ENCODE data around the gene IFTAP.

The IFTAP gene

DNA sequence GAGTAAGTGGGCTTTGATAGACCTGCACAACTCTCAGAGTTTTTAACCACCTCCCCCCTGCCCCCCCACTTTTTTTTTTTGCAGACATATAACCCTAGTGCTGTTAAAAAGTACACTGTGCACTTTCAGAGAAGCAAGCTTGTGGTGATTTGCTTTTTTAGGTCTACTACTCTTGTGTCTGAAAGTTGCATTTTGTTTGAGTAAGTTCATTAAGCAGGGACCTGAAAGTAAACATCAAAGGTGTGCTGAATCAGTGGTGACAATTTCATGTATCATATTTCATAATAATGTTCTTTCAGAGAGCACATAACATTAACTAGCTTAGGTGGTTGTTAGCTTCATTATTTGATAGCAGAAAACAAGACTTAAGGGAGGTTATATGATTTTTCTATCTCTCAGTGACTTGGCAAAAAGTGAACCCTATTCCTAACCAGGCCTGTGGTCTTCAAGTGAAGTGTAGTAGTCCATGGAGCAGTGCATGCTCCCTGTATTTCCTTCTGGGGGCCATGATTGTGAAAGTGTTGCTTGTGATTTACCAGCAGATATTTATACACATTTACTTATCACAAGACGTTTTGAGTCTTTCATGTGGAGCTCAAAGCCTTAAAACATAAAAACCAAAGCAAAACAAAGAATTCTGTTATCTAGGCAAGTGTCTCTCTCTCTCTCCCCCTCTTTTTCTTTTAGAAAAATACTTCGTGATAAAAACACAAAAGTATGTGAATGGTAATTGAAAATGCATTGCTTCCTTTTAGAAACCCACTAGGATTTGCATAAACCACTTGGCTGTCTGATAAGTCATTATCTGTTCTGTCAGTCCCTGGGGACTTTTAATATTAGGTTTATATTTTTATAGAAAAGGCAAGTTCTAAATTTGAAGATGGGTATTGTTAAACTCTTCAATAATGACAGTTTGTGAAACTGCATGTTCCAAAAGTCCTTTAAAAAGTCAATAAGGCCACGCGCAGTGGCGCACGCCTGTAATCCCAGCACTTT lies 11.2 kb downstream of the IFTAP start (continued):
- TF ChIP-seq, protein P1, sequence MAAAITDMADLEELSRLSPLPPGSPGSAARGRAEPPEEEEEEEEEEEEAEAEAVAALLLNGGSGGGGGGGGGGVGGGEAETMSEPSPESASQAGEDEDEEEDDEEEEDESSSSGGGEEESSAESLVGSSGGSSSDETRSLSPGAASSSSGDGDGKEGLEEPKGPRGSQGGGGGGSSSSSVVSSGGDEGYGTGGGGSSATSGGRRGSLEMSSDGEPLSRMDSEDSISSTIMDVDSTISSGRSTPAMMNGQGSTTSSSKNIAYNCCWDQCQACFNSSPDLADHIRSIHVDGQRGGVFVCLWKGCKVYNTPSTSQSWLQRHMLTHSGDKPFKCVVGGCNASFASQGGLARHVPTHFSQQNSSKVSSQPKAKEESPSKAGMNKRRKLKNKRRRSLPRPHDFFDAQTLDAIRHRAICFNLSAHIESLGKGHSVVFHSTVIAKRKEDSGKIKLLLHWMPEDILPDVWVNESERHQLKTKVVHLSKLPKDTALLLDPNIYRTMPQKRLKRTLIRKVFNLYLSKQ (tag by site-specific recombination; IDR thresholded peaks at IDR 0.05; ENCODE audit: borderline replicate concordance) = no peak
- no peak for TF ChIP-seq ZNF48 (tag by site-specific recombination; IDR thresholded peaks at IDR 0.05)
- TF ChIP-seq ZNF324 (tag by site-specific recombination; IDR thresholded peaks at IDR 0.05) = no peak
- TF ChIP-seq EGR2 (tag by site-specific recombination; IDR thresholded peaks at IDR 0.05; ENCODE audit: low read depth) = no peak

DNA sequence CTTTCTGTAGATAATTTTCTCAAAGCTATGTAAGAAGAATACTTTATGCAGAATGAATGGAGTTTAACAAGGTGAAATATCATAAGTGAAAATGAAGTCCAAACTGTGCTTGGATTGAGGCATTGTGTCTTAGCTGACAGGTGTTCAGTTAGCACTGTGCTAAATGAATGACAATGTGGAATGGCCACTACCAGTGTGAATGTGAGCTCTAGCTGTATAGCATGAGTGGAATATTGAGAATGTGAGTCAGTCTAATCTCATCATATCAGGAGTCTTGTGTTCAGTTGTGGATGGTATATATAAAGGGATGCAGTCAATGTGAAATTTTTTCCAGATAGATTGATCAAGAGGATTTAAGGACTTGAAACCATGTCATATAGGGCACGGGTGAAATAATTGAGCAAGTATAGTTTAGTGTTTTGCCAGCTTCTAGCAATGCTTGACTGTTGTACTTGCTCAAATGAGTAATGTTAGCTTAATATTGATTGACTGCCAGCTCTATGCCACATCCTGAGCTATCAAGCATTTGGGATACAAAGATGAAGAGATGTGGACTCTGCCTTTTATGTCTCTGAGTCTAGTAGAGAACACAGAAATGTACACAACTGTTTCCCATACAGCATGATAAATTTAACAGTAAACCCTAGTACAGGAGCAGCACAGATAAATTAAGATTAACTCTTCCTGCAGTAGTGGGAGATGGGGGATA lies 14.3 kb downstream of the IFTAP start:
- Histone ChIP-seq H3K9me3 (ENCODE audit: control insufficient read depth, insufficient read depth, low read depth, low read length) (no peaks in the 10 kb centered on the region), H3K4me1 (ENCODE audit: control insufficient read depth, insufficient read depth, low read length) (no peaks in the 10 kb centered on the region), H3K27ac (ENCODE audit: extremely low read depth, low read depth, low read length) (no peak overlapping the region), H3K36me3 (ENCODE audit: control insufficient read depth in 2 of 2, insufficient read depth in 1 of 2, low read length in 2 of 2) (no peaks in the 10 kb centered on the region), H3K4me3 (ENCODE audit: low read depth, low read length) (no peak overlapping the region)
- no peak for TF ChIP-seq TCF7L2 (IDR thresholded peaks at IDR 0.05; ENCODE audit: borderline replicate concordance, low read depth, low read length)
- no peak for TF ChIP-seq ZNF155 (tag by site-specific recombination; IDR thresholded peaks at IDR 0.05)
- no peak for TF ChIP-seq ZNF2 (tag by site-specific recombination; IDR thresholded peaks at IDR 0.05)
- TF ChIP-seq ZFP41 (tag by site-specific recombination; IDR thresholded peaks at IDR 0.05; ENCODE audit: borderline replicate concordance) = no peak
- TF ChIP-seq ZNF157 (tag by site-specific recombination; IDR thresholded peaks at IDR 0.05) = no peak
- TF ChIP-seq GLI2 (tag by site-specific recombination; IDR thresholded peaks at IDR 0.05; ENCODE audit: borderline replicate concordance, low read depth) = no peak
- TF ChIP-seq, protein P2, sequence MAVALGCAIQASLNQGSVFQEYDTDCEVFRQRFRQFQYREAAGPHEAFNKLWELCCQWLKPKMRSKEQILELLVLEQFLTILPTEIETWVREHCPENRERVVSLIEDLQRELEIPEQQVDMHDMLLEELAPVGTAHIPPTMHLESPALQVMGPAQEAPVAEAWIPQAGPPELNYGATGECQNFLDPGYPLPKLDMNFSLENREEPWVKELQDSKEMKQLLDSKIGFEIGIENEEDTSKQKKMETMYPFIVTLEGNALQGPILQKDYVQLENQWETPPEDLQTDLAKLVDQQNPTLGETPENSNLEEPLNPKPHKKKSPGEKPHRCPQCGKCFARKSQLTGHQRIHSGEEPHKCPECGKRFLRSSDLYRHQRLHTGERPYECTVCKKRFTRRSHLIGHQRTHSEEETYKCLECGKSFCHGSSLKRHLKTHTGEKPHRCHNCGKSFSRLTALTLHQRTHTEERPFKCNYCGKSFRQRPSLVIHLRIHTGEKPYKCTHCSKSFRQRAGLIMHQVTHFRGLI (tag by site-specific recombination; IDR thresholded peaks at IDR 0.05) = no peak
- TF ChIP-seq ZNF221 (tag by site-specific recombination; IDR thresholded peaks at IDR 0.05; ENCODE audit: borderline replicate concordance) = no peak
- TF ChIP-seq ZNF423 (tag by site-specific recombination; IDR thresholded peaks at IDR 0.05) = no peak
- TF ChIP-seq ZNF391 (tag by site-specific recombination; IDR thresholded peaks at IDR 0.05; ENCODE audit: borderline replicate concordance, low read depth) = no peak
- TF ChIP-seq, protein P3, sequence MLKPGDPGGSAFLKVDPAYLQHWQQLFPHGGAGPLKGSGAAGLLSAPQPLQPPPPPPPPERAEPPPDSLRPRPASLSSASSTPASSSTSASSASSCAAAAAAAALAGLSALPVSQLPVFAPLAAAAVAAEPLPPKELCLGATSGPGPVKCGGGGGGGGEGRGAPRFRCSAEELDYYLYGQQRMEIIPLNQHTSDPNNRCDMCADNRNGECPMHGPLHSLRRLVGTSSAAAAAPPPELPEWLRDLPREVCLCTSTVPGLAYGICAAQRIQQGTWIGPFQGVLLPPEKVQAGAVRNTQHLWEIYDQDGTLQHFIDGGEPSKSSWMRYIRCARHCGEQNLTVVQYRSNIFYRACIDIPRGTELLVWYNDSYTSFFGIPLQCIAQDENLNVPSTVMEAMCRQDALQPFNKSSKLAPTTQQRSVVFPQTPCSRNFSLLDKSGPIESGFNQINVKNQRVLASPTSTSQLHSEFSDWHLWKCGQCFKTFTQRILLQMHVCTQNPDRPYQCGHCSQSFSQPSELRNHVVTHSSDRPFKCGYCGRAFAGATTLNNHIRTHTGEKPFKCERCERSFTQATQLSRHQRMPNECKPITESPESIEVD (tag by site-specific recombination; IDR thresholded peaks at IDR 0.05) = no peak
- no peak for TF ChIP-seq BCL11B (tag by site-specific recombination; IDR thresholded peaks at IDR 0.05; ENCODE audit: low read depth)
- TF ChIP-seq ZNF830 (tag by site-specific recombination; IDR thresholded peaks at IDR 0.05; ENCODE audit: low read depth) = no peak
- TF ChIP-seq RBAK (tag by site-specific recombination; IDR thresholded peaks at IDR 0.05) = no peak
- no peak for TF ChIP-seq ZFP37 (tag by site-specific recombination; IDR thresholded peaks at IDR 0.05)
- TF ChIP-seq ZNF266 (tag by site-specific recombination; IDR thresholded peaks at IDR 0.05; ENCODE audit: low read depth) = no peak
- TF ChIP-seq ZNF677 (tag by site-specific recombination; IDR thresholded peaks at IDR 0.05) = no peak
- TF ChIP-seq ZNF112 (tag by site-specific recombination; IDR thresholded peaks at IDR 0.05) = no peak
- TF ChIP-seq ZNF837 (tag by site-specific recombination; IDR thresholded peaks at IDR 0.05) = no peak
- TF ChIP-seq ZNF585B (tag by site-specific recombination; IDR thresholded peaks at IDR 0.05) = no peak
- POLR2A ChIA-PET = no interaction called here
- CTCF ChIA-PET = interaction anchor here (0.7 to 2.7 kb wide), 4 partner anchors 13 to 138 kb away, joined by 4 to 7 read pairs (median 4); no protein-coding TSS in a partner anchor
